Measurements from ENCODE around the gene STX3. TPM values are rescaled to one million over a fixed set of nuclear protein-coding genes. Genes with fewer than 3 reads are reported as not detected.

Gene STX3
- total and polyA plus RNA-seq, 2 experiments from 2014 or later: 19.0 to 65.5 TPM

DNA sequence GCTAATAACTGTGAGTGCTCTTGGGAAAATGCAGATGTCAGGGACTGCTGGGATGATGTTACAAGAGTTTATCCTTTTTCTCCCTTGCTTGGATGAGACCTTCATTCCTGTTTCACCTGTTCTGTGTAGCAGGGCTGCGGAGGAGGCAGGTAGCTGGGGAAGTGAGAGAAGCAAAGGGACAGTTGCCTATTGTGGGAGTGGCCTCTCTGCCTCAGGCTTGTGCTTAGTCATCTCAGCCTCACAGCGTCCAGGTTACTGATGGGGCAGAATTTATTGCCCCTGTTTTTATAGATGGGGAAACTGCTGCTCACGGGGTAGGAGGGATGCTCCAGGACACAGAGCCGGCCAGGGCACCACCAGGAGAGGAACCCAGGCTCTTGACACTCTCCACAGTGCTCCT is 1.7 kb downstream of the STX3 start:
- Mint-ChIP-seq H3K9me3 (no peaks in the 10 kb centered on the region), H3K27me3 (ENCODE audit: insufficient read depth, low read depth, poor library complexity) (peaks cover 17% of the 10 kb centered on the region), H3K36me3 (ENCODE audit: low read depth) (peaks cover 4% of the 10 kb centered on the region; the same call in 2 of the 3 replicates), H3K27ac (peak overlapping the region; percentile 69; the same call in 1 of the 2 replicates), H3K4me3 (peak overlapping the region; percentile 92), H3K4me1 (peaks cover 31% of the 10 kb centered on the region)
- peak; percentile 16 for DNase-seq (ENCODE audit: low spot score)
- no peak overlapping the region for H3K27ac ChIP-seq (ENCODE audit: low read depth)
- TF ChIP-seq CTCF (conservative IDR thresholded peaks at IDR 0.05; ENCODE audit: low read depth in 2 of 2): no peak
- TF ChIP-seq CREB1 (CRISPR knock-in tag; IDR thresholded peaks at IDR 0.05; ENCODE audit: low read depth): no peak
- no peak for TF ChIP-seq JUNB (IDR thresholded peaks at IDR 0.05; ENCODE audit: unreplicated experiment)
- TF ChIP-seq EZH2 (IDR thresholded peaks at IDR 0.05; ENCODE audit: low read depth, unreplicated experiment): no peak
- TF ChIP-seq REST (IDR thresholded peaks at IDR 0.05; ENCODE audit: unreplicated experiment): no peak
- TF ChIP-seq STAT1 (IDR thresholded peaks at IDR 0.05; ENCODE audit: unreplicated experiment): no peak
- no peak for TF ChIP-seq ZNF331 (CRISPR knock-in tag; IDR thresholded peaks at IDR 0.05; ENCODE audit: low read depth)
- no peak for TF ChIP-seq ZNF114 (CRISPR knock-in tag; IDR thresholded peaks at IDR 0.05)
- no peak for TF ChIP-seq NANOG (IDR thresholded peaks at IDR 0.05; ENCODE audit: borderline replicate concordance)
- TF ChIP-seq ZNF462 (CRISPR knock-in tag; IDR thresholded peaks at IDR 0.05): no peak
- peaks cover 26% of the 10 kb centered on the region for H4K20me1 ChIP-seq (replicated peaks; ENCODE audit: insufficient read depth)
- ATAC-seq: no peak
- peak overlapping the region; percentile 99 for H3K4me3 ChIP-seq
- H3K4me1 ChIP-seq (ENCODE audit: insufficient read depth): peaks cover 16% of the 10 kb centered on the region
- H3K4me2 ChIP-seq: peak overlapping the region; percentile 95
- peaks cover 10% of the 10 kb centered on the region; the same call in 1 of the 2 replicates for H3F3A ChIP-seq (replicated peaks; ENCODE audit: low read depth)
- H3K9me2 ChIP-seq (ENCODE audit: insufficient read depth): no peaks in the 10 kb centered on the region
- H3K36me3 ChIP-seq (ENCODE audit: insufficient read depth): no peaks in the 10 kb centered on the region
- peaks cover 62% of the 10 kb centered on the region for H3K79me2 ChIP-seq (replicated peaks; ENCODE audit: insufficient read depth)
- H2AFZ ChIP-seq: no peak overlapping the region
- H3K27me3 ChIP-seq (ENCODE audit: insufficient read depth): no peaks in the 10 kb centered on the region
